RPMI8226 (cell line): ENCODE data around the gene MX1.

Experiments used
- DNase-seq: peaks from one replicate; pipeline ENCODE4 v3.0.0-alpha.2; 2015

MX1 gene

GRCh38 chr21:41432562-41433460, 6.8 kb downstream of the MX1 start:
- DNase-seq: no peak

GRCh38 chr21:41433566-41433965, 7.5 kb downstream of the MX1 start:
- no peak for DNase-seq

- DNase-seq: no peak
Observed at GRCh38 chr21:41435706-41436105, 9.7 kb downstream of the MX1 start.

- DNase-seq: no peak
Observed at GRCh38 chr21:41437729-41438128, 11.7 kb downstream of the MX1 start.

GRCh38 chr21:41438425-41439113, 12.5 kb downstream of the MX1 start:
- DNase-seq: no peak

GRCh38 chr21:41439248-41439647, 13.2 kb downstream of the MX1 start:
- DNase-seq: no peak

- no peak for DNase-seq
Observed at GRCh38 chr21:41441546-41441945, 15.5 kb downstream of the MX1 start.

GRCh38 chr21:41442481-41443186, 16.6 kb downstream of the MX1 start:
- DNase-seq: no peak

GRCh38 chr21:41443562-41443961, 17.5 kb downstream of the MX1 start:
- DNase-seq: no peak

GRCh38 chr21:41444703-41445464, 18.8 kb downstream of the MX1 start:
- no peak for DNase-seq

- no peak for DNase-seq
Observed at GRCh38 chr21:41445465-41445862, 19.4 kb downstream of the MX1 start.

- no peak for DNase-seq
Observed at GRCh38 chr21:41446586-41446985, 20.5 kb downstream of the MX1 start.

- no peak for DNase-seq
Observed at GRCh38 chr21:41447356-41447755, 21.3 kb downstream of the MX1 start.

- DNase-seq: no peak
Observed at GRCh38 chr21:41449613-41450012, 23.6 kb downstream of the MX1 start.

- no peak for DNase-seq
Observed at GRCh38 chr21:41451753-41452676, 26.0 kb downstream of the MX1 start.

- DNase-seq: no peak
Observed at GRCh38 chr21:41453198-41453597, 27.2 kb downstream of the MX1 start.

- no peak for DNase-seq
Observed at GRCh38 chr21:41453761-41454160, 27.7 kb downstream of the MX1 start.

GRCh38 chr21:41458121-41458520, 32.1 kb downstream of the MX1 start:
- no peak for DNase-seq

GRCh38 chr21:41458559-41458958, 32.5 kb downstream of the MX1 start:
- DNase-seq: no peak

- no peak for DNase-seq
Observed at GRCh38 chr21:41459884-41460534, 34.0 kb downstream of the MX1 start.
